Colonic mucosa (tissue), 4 donors: ENCODE measurements around the gene EFCAB6. TPM values are rescaled to one million over a fixed set of nuclear protein-coding genes. Genes with fewer than 3 reads are reported as not detected.

Source experiments
- DNase-seq: peaks from one replicate; pipeline ENCODE4 v3.0.0-alpha.2; 2020
- H3K27ac ChIP-seq: fragments of 200-600 bp; one replicate; pipeline ENCODE4 v1.8.0; 2021
- H3K27me3 ChIP-seq: fragments of 200-600 bp; one replicate; pipeline ENCODE4 v1.8.0; 2021
- H3K36me3 ChIP-seq: fragments of 200-600 bp; one replicate; pipeline ENCODE4 v1.8.0; 2021
- H3K4me1 ChIP-seq: fragments of 200-600 bp; one replicate; pipeline ENCODE4 v1.8.0; 2021; ENCODE audit warnings: mild to moderate bottlenecking
- H3K4me3 ChIP-seq: fragments of 200-600 bp; one replicate; pipeline ENCODE4 v1.8.0; 2021
- H3K9ac ChIP-seq, 2 donors: one replicate each; pipeline ENCODE4 v1.7.0; 2013; ENCODE audit warnings: control low read depth in 2 of 2, low read depth in 2 of 2, low read length in 2 of 2
- H3K9me3 ChIP-seq: fragments of 200-600 bp; one replicate; pipeline ENCODE4 v1.8.0; 2021
- intact Hi-C: fragments of 100-400 bp; cut with DNase I; formaldehyde crosslinking; loops from one replicate; pipeline ENCODE4 v1.14.1; 2022
- total RNA-seq, 2 donors: library from RNA; stranded (reverse); fragmentation: NEBNext Ultra II Directional in 1 of 2; extraction: Animal tissue kit (Norgen Biotek cat#: 25700) in 1 of 2; gene quantifications; one replicate each; pipeline ENCODE4 v1.2.1, GENCODE V29; 2021
- TF ChIP-seq, protein P1 (sequence below): fragments of 200-600 bp; IDR thresholded peaks from one replicate; pipeline ENCODE4 v1.8.0; 2022; ENCODE audit warnings: antibody characterized with exemption, mild to moderate bottlenecking
- donor health status: healthy.
- donor health status: DM: no; HTN: no; CAD: no.
- donor health status: DM: no; HTN: no; CAD: no.

The EFCAB6 gene
- total RNA-seq, 2 donors from 2014 or later: 0.35 to 0.80 TPM

DNA sequence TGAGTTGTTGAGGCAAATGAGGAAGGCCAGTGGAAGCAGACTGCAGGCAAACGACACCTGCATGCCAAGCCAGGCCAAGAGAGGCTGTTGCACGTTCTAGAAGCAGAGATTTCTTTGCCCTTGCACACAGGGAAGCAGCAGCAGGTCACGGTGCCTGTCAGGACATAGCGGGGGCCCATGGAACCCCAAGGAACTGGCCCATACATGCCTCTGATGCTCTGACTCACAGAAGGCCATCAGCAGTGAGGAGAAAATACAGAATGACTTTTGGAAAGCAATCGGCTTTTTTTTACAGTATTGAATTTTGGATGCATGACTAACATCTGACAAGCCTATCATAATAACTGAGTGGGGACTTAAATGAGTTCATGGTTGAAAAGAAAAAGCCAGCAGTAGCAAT is 276.4 kb downstream of the EFCAB6 start:
- TF ChIP-seq, protein P1, sequence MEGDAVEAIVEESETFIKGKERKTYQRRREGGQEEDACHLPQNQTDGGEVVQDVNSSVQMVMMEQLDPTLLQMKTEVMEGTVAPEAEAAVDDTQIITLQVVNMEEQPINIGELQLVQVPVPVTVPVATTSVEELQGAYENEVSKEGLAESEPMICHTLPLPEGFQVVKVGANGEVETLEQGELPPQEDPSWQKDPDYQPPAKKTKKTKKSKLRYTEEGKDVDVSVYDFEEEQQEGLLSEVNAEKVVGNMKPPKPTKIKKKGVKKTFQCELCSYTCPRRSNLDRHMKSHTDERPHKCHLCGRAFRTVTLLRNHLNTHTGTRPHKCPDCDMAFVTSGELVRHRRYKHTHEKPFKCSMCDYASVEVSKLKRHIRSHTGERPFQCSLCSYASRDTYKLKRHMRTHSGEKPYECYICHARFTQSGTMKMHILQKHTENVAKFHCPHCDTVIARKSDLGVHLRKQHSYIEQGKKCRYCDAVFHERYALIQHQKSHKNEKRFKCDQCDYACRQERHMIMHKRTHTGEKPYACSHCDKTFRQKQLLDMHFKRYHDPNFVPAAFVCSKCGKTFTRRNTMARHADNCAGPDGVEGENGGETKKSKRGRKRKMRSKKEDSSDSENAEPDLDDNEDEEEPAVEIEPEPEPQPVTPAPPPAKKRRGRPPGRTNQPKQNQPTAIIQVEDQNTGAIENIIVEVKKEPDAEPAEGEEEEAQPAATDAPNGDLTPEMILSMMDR: no peak

DNA sequence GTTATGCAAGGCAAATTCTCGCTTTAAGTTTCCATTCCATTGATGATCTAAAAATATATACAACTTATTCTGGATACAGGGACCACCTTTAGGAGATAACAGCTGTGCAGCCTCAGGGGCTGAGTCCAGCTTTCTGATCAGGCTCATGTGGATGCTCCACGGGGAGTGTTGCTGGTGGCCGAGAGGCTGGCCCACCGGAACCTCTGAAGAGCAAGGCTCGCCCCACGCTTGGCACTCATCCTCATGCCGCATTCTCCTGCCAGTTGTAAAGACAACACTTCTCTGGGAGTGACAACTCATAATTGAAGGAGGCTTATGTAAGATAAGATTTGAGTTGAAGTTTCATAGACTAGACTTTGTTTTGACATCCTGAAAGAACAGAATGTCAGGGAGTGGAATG is 276.8 kb downstream of the EFCAB6 start:
- no peak for DNase-seq
- H3K27ac ChIP-seq: no peak overlapping the region
- H3K36me3 ChIP-seq: no peaks in the 10 kb centered on the region
- intact Hi-C loops: no loop called here
- TF ChIP-seq, protein P1: no peak
- H3K4me1 ChIP-seq: no peaks in the 10 kb centered on the region
- no peaks in the 10 kb centered on the region for H3K27me3 ChIP-seq
- no peak overlapping the region for H3K9ac ChIP-seq
- H3K9me3 ChIP-seq: no peaks in the 10 kb centered on the region
- H3K4me3 ChIP-seq: no peak overlapping the region

More for the DNA sequence above, 276.4 kb downstream of the EFCAB6 start:
- no peak for DNase-seq
- H3K27me3 ChIP-seq: no peaks in the 10 kb centered on the region
- no peaks in the 10 kb centered on the region for H3K4me1 ChIP-seq
- no peaks in the 10 kb centered on the region for H3K9me3 ChIP-seq
- no peaks in the 10 kb centered on the region for H3K36me3 ChIP-seq
- H3K9ac ChIP-seq: no peak overlapping the region
- intact Hi-C loops: no loop called here
- no peak overlapping the region for H3K4me3 ChIP-seq
- no peak overlapping the region for H3K27ac ChIP-seq

DNA sequence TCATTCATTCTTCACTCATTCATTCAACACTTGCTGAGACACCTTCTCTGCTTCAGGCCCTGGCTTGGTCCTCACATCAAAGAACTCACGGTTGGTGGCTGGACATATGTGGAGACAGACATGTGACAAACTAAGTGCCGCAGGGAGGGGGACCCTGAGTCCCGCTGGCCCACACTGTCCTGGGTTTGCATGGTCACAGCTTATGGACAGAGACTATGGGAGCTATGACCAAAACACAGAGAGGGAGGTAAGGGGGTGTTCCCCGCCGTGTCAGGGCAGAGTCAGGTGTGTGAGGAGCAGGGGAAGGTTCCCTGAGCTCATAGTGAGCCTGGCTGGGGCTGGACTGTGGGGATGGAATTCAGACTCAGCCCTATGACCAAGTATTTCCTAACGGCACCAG is 277.2 kb downstream of the EFCAB6 start:
- intact Hi-C loops: no loop called here
- no peak overlapping the region for H3K27ac ChIP-seq
- no peaks in the 10 kb centered on the region for H3K4me1 ChIP-seq
- H3K9ac ChIP-seq: no peak overlapping the region
- H3K36me3 ChIP-seq: no peaks in the 10 kb centered on the region
- TF ChIP-seq, protein P1: no peak
- no peak overlapping the region for H3K4me3 ChIP-seq
- no peak for DNase-seq
- H3K9me3 ChIP-seq: no peaks in the 10 kb centered on the region
- no peaks in the 10 kb centered on the region for H3K27me3 ChIP-seq

DNA sequence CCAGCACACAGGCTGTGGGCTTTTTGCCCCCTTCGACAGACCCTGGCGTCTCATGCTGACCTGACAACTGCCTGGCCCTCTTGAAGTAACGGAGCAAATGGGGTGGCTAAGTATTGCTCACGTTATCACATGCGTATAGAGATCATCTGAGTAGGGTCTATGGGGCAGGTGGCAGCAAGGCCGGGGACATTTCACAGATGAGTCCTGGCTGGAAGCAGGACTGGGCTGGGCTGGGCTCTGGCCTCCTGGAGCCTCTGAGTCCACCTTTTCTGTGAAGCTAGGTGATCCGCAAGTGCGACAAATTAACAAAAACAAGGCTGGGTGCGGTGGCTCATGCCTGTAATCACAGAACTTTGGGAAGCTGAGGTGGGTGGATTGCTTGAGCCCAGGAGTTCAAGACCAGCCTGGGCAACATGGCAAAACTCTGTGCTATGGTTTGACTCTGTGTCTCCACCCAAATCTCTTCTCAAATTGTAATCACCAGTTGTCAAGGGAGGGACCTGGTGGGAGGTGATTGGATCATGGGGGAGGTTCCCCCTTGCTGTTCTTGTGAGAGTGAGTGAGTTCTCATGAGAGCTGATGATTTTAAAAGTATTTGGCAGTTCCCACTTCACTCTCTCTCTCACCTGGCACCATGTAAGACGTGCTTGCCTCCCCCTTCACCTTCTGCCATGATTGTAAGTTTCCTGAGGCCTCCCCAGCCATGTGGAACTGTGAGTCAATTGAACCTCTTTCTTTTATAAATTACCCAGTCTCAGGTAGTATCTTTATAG is 278.3 kb downstream of the EFCAB6 start:
- H3K36me3 ChIP-seq: no peaks in the 10 kb centered on the region
- no peak for DNase-seq
- intact Hi-C loops: no loop called here
- H3K4me1 ChIP-seq: no peaks in the 10 kb centered on the region
- no peak overlapping the region for H3K4me3 ChIP-seq
- no peaks in the 10 kb centered on the region for H3K27me3 ChIP-seq
- no peak overlapping the region for H3K27ac ChIP-seq
- no peaks in the 10 kb centered on the region for H3K9me3 ChIP-seq
- H3K9ac ChIP-seq: no peak overlapping the region
- TF ChIP-seq, protein P1: no peak

DNA sequence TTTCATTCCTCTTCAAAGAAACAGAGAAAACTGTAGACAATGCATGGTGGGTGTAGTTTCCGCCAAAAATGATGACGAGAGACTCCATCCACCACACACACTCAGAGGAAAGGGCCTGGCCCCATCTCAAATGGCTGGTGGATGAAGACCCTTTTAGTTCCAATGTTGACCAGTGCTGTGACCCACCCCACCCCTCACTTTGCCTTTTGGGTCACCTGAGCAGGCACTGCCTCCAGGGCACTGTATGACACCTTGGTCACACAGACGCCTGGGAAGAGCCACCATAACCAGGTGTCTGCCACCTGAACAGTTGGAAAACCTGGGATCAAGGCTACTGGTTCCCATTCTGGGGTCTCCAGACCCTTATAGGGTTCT is 279.0 kb downstream of the EFCAB6 start:
- no peaks in the 10 kb centered on the region for H3K4me1 ChIP-seq
- no peaks in the 10 kb centered on the region for H3K27me3 ChIP-seq
- intact Hi-C loops: no loop called here
- no peaks in the 10 kb centered on the region for H3K9me3 ChIP-seq
- H3K36me3 ChIP-seq: no peaks in the 10 kb centered on the region
- no peak for DNase-seq
- H3K27ac ChIP-seq: no peak overlapping the region
- no peak overlapping the region for H3K4me3 ChIP-seq
- TF ChIP-seq, protein P1: no peak
- no peak overlapping the region for H3K9ac ChIP-seq
